Measurements from ENCODE around the gene SEPTIN2.
"Not testable (repeated sequence)": the region's sequence is repeated elsewhere in the genome, so short reads cannot be mapped to it uniquely, and the experiment has no call there.

SEPTIN2 gene

DNA sequence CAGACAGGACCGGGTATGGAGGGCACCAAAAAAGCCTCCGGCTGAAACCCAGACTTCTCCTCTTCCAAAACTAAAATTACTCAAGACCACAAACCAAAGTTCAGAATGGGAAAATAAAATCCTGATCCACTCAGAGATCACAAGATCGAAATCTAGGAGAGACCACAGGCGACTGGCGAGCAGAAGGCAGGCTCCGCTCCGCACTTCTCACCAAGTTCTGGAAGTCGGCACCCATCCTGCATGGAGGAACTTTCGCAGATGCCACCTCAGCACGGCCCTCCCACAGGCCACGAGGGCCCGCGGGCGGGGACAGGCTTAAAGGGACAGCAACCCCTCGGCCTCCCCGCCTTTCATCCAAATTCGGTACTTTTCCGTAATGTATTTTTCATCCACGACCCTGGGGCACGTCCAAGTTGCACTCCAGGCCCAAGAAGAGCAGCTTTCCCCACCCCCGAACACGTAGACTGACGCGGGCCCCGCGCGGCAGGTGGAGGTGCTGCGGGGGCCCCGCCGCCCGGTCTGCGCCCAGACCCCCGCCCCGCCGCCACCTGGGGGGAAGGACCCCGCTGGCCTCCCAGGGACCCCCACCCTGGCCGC, 43.9 kb upstream of the SEPTIN2 start:
- H3K4me3 ChIP-seq (replicated peaks; ENCODE audit: low read depth, low read length) = peak overlapping the region; percentile 87
- DNase-seq (ENCODE audit: low read depth) = peak; percentile 84
- TF ChIP-seq, protein P1, sequence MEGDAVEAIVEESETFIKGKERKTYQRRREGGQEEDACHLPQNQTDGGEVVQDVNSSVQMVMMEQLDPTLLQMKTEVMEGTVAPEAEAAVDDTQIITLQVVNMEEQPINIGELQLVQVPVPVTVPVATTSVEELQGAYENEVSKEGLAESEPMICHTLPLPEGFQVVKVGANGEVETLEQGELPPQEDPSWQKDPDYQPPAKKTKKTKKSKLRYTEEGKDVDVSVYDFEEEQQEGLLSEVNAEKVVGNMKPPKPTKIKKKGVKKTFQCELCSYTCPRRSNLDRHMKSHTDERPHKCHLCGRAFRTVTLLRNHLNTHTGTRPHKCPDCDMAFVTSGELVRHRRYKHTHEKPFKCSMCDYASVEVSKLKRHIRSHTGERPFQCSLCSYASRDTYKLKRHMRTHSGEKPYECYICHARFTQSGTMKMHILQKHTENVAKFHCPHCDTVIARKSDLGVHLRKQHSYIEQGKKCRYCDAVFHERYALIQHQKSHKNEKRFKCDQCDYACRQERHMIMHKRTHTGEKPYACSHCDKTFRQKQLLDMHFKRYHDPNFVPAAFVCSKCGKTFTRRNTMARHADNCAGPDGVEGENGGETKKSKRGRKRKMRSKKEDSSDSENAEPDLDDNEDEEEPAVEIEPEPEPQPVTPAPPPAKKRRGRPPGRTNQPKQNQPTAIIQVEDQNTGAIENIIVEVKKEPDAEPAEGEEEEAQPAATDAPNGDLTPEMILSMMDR (IDR thresholded peaks at IDR 0.05; ENCODE audit: low read length, missing control alignments) = no peak

DNA sequence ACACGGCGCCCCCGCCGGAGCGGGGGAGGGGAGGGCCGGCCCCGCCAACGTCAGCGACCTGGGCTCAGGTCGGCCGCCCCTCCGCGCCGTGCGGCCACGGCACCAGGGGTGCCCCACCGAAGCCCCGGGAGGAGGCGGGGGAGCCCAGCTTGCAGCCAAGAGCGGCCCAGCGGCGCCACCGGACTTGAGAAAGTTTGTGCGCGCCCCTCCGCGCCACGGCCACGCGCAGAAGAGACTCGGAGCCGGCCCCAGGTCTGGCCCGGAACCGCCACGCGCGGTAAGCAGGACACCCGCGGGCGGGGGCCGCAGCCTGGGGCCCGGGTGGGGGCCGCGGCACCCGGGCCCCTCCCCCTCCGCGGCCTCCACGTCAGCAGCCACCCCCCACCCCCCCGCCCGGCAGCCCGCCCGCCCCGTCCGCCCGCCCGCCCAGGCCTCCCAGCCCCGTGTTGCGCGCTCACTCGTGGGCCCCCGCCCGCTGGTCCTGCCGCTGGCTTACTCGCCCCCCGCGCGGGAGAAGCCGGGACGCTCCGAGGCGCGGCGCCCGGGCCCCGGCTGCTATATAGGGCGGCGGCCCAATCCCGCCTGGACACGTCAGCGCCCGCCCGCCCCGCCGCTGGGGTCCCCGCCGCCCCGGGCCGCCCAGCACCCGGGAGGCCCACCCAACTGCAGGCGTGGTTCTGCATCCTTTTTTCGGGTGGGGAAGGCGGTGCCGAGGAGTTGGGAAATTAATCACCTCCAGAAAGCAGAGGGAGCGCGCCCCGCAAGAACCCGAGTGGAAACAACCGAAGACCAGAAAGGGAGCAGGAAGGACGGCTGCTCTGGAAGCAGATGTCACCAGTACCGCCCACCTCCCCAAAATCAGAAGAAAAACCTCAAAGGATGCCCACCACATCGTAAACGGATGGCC, 43.2 kb upstream of the SEPTIN2 start:
- DNase-seq (ENCODE audit: low read depth) = peak; percentile 64
- TF ChIP-seq, protein P1 (IDR thresholded peaks at IDR 0.05; ENCODE audit: low read length, missing control alignments) = no peak
- H3K4me3 ChIP-seq (replicated peaks; ENCODE audit: low read depth, low read length) = peak overlapping the region; percentile 87

DNA sequence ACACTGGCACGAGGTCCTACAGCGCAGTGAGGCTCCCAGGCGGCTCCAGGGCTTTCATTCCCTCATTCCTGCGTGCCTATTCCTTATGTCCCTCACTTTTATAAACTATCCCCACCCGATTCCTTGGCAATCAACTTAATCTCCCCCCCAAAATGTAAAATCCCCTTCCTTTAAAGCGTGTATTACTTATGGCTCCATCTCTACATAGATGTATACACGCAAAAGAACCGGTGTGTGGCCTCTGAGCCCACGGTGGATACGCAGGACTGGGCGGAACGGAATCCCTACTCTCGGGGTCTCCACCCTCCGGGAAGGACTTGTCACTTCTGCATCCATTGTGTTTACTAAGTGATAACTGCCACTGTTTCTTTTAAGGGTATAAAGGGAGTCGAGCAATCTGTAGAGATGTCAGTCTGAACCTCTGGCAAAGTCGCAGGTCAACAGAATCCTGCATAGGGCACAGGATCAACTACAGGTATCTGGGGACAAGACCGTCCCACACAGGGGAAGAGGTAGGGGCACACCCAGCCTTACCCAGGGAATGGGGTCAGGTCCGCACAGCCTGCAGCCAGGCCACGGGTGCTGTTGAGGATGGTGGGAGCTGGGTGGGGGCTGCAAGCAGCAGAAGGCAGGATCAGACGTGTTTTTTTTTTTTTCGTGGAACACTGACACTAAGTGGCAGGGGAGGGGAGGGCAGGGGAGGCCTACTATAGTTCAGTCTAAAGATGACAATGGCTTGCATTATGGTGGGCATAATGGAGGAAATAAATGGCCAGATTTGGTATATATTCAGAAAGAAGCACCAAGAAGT, 42.3 kb upstream of the SEPTIN2 start:
- H3K4me3 ChIP-seq (replicated peaks; ENCODE audit: low read depth, low read length) = peak overlapping the region; percentile 87
- TF ChIP-seq, protein P1 (IDR thresholded peaks at IDR 0.05; ENCODE audit: low read length, missing control alignments) = no peak
- no peak for DNase-seq (ENCODE audit: low read depth)

DNA sequence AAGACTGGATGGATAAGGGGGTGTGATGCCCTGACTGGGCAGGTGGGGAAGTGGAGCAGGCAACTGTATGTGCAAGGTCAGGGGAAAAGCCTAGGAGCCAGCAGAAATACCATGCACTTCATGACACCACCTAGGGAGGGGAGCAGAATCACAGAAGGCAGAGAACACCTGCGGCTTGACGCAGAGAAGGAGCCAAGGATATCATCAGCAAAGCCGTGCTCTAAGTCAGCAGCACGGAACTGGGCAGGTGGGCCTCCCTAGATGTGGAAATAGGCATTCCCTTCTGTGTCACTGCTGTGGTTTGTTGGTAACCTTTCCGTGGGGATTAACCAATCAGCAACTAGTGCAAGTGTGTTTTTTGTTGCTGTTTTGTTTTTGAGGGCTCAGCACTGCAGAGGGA, 41.6 kb upstream of the SEPTIN2 start:
- no peak for DNase-seq (ENCODE audit: low read depth)
- H3K4me3 ChIP-seq (replicated peaks; ENCODE audit: low read depth, low read length) = no peak overlapping the region
- TF ChIP-seq, protein P1 (IDR thresholded peaks at IDR 0.05; ENCODE audit: low read length, missing control alignments) = no peak

DNA sequence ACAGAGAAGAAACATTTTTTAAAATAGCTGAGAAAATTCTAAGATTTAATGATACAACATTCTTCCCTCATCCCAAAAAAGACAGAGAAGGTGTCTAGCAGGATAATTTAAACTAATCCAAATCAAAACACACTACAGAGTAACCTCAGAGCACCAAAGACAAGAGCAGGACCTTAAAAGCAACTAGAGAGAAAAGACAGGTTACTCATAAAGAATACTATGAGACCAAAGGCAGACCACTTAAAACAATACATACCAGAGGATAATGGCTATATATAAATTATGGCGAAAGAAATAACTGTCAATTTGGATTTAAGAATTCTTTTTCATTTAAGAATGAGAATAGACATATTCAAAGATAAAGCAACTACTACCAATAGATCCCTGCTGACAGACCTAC, 40.2 kb upstream of the SEPTIN2 start:
- TF ChIP-seq, protein P1 (IDR thresholded peaks at IDR 0.05; ENCODE audit: low read length, missing control alignments) = no peak
- no peak overlapping the region for H3K4me3 ChIP-seq (replicated peaks; ENCODE audit: low read depth, low read length)
- no peak for DNase-seq (ENCODE audit: low read depth)

DNA sequence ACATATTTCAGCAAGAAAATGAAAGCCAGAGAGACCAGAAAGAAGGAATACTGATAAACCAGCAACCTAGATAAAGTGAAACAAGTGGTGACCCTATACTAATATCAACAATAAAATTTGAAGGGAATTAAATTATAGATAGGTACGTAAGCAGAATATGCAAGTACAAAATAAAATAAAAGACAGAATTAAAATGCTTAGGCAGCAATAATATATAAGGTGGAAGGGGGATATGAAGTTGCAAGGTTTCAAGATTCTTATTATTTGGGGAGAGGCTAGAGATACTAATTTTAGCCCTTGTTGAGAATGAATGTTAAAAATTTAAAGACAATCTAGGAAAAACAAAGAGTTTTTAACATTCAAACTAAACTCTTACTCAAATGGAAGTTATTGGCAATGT, 39.8 kb upstream of the SEPTIN2 start:
- no peak overlapping the region for H3K4me3 ChIP-seq (replicated peaks; ENCODE audit: low read depth, low read length)
- TF ChIP-seq, protein P1 (IDR thresholded peaks at IDR 0.05; ENCODE audit: low read length, missing control alignments) = no peak
- DNase-seq (ENCODE audit: low read depth) = no peak

DNA sequence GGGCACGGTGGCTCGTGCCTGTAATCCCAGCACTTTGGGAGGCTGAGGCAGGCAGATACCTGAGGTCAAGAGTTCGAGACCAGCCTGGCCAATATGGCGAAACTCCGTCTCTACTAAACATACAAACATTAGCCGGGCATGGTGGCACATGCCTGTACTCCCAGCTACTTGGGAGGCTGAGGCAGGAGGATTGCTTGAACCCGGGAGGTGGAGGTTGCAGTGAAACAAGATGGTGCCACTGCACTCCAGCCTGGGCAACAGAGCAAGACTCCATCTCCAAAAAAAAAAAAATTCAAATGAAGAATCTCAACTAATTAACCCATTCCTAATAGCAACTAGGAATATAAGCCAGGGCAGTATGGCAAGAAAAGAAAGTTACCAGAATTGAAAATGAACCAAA, 37.4 kb upstream of the SEPTIN2 start:
- not testable (repeated sequence) for DNase-seq (ENCODE audit: low read depth)

More for the DNA sequence above, 37.4 kb upstream of the SEPTIN2 start:
- H3K4me3 ChIP-seq (replicated peaks; ENCODE audit: low read depth, low read length) = not testable (repeated sequence)
